ENCODE measurements around the gene ANKRD18B. TPM values are rescaled to one million over a fixed set of nuclear protein-coding genes. Genes with fewer than 3 reads are reported as not detected.
"Not testable (repeated sequence)": the region's sequence is repeated elsewhere in the genome, so short reads cannot be mapped to it uniquely, and the experiment has no call there.

Gene ANKRD18B
- total RNA-seq, 3 donors from 2014 or later (not counting 1 experiment from before 2014, with no cell fraction given) = 0.13 TPM; not detected in 2

DNA sequence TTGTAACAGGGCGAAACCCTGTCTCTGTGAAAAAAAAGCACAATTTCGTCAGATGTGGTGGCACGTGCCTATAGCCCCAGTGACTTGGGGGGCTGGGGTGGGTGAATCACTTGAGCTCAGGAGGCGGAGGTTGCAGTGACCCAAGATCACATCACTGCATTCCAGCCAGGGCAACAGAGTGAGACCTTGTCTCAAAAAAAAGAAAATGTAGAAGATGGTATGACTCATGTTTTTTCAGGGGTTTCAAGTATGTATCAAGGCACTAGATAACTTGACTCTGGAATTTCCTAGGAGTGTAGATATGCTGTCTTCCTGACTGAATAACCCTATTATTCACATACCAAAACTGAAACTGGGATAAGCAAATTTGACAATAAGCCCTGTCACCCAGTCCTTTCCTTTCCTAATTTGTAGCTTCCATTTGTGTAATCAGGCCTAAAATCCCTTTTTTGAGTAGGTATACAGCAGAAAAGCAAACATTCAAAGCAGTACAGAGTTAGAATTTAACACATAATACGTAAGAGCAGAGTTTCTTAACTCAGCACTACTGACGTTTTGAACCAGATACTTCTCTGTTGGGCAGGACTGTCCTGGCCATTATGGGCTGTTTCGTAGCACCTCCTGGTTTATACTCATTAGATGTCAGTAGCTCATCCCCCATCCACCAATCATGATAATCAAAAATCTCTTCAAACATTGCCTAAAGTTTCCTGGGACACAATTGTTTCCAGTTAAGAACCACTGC, 17.3 kb upstream of the ANKRD18B start:
- Mint-ChIP-seq H3K36me3 (no peaks in the 10 kb centered on the region), H3K27ac (no peak overlapping the region), H3K4me3 (no peak overlapping the region), H3K4me1 (peaks cover 5 to 9% of the 10 kb centered on the region in 2 donors), H3K27me3 (ENCODE audit: low read depth in 2 of 2) (peaks cover 3 to 9% of the 10 kb centered on the region in 2 donors), H3K9me3 (no peaks in the 10 kb centered on the region)
- Histone ChIP-seq H3K27ac (ENCODE audit: low read length) (no peak overlapping the region), H3K9me3 (ENCODE audit: control insufficient read depth, insufficient read depth, low read length) (no peaks in the 10 kb centered on the region), H3K36me3 (ENCODE audit: control insufficient read depth, insufficient read depth, low read length) (no peaks in the 10 kb centered on the region), H3K4me3 (ENCODE audit: low read length) (no peak overlapping the region), H3K4me1 (ENCODE audit: control insufficient read depth, insufficient read depth, low read length) (no peaks in the 10 kb centered on the region), H3K27me3 (ENCODE audit: control insufficient read depth, insufficient read depth, low read length) (no peaks in the 10 kb centered on the region)
- TF ChIP-seq CTCF (IDR thresholded peaks at IDR 0.05) = no peak
- DNase-seq (no peak), ATAC-seq (no peak)
- intact Hi-C loops (cut with micrococcal nuclease) = no loop called here
- 93% methylated on average over 7 of the region's 7 CpGs for WGBS (ENCODE audit: insufficient coverage)

DNA sequence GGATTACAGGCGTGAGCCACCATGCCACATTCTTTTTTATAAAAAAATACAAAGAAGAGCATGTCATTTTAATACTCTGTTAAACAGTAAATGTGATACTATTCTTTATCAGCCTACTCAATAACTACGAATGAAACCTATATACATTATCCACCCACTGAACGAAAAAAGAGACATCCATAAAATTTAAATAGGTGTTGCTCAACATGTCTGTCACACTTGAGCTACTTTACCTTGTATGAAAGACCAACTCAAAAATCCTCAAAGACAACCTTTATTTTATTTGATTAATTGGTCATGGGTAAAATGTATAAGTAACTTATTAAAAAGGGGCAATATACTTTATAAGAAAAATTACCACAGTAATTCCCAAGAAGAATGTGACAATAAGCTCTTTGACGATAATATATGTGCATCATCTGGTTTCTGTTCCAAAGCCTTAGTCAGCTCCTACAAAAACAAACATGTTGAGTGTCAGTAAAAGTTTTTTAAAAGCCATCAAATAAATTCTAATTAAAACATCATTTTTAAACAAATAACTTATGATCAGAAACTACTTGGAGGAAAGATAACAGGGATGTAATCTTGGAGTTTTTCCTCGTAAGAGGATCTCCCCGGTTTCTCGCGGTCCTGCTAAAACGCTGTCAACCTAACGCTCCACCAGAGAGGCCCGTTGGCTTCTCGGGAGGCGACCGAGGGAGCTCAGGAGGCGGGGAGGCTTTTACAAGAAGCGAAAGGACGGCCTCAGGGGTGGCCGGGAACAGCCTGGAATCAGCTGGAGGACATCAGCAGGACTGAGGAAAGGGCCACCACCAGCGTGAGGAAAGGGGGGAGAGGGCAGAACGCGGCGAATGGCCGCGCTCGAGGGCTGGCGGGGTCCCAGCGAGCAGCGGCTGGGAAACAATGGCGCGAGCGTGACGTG, 13.5 kb upstream of the ANKRD18B start:
- ATAC-seq (peak; percentile 68 to 85 (median 72)), DNase-seq (peak; percentile 23 to 55)
- 7% methylated on average over 31 of the region's 32 CpGs for WGBS (ENCODE audit: insufficient coverage)
- no peaks in the 10 kb centered on the region for H3K27me3 ChIP-seq (ENCODE audit: control insufficient read depth, insufficient read depth, low read length)
- Mint-ChIP-seq H3K27ac (peak overlapping the region; percentile 73 to 88), H3K27me3 (ENCODE audit: low read depth in 2 of 2) (peaks cover 9 to 12% of the 10 kb centered on the region in 2 donors), H3K4me3 (peak overlapping the region; percentile 97), H3K4me1 (peaks cover 5 to 9% of the 10 kb centered on the region in 2 donors), H3K36me3 (no peaks in the 10 kb centered on the region), H3K9me3 (no peaks in the 10 kb centered on the region)
- no peaks in the 10 kb centered on the region for H3K4me1 ChIP-seq (ENCODE audit: control insufficient read depth, insufficient read depth, low read length)
- H3K4me3 ChIP-seq (ENCODE audit: low read length) = peak overlapping the region; percentile 49
- H3K36me3 ChIP-seq (ENCODE audit: control insufficient read depth, insufficient read depth, low read length) = no peaks in the 10 kb centered on the region
- no peaks in the 10 kb centered on the region for H3K9me3 ChIP-seq (ENCODE audit: control insufficient read depth, insufficient read depth, low read length)
- intact Hi-C loops (cut with micrococcal nuclease) = no loop called here
- no peak overlapping the region for H3K27ac ChIP-seq (ENCODE audit: low read length)
- no peak for TF ChIP-seq CTCF (IDR thresholded peaks at IDR 0.05)

DNA sequence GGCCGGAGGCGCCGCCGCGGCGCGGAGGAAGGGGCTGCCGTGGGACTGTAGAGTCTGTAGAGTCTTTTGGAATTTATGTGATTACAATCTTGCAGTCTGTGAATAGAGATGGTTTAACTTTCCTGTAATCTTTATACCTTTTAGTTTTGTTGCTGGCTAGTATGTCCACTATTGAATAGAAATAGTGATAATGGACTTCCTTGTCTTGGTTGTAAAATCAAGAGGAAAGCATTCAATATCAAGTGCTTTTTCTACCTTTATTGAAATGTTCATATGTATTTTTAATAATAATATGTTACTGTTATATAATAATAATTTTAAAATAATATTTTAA, 12.9 kb upstream of the ANKRD18B start:
- H3K36me3 ChIP-seq (ENCODE audit: control insufficient read depth, insufficient read depth, low read length); H3K4me1 Mint-ChIP-seq; DNase-seq; intact Hi-C loops (cut with micrococcal nuclease); H3K4me1 ChIP-seq (ENCODE audit: control insufficient read depth, insufficient read depth, low read length); H3K27ac ChIP-seq (ENCODE audit: low read length); H3K27me3 ChIP-seq (ENCODE audit: control insufficient read depth, insufficient read depth, low read length); ATAC-seq; H3K9me3 ChIP-seq (ENCODE audit: control insufficient read depth, insufficient read depth, low read length); H3K36me3 Mint-ChIP-seq; H3K9me3 Mint-ChIP-seq: not testable (repeated sequence)
- peak overlapping the region; percentile 49 for H3K4me3 ChIP-seq (ENCODE audit: low read length)
- Mint-ChIP-seq H3K27ac (peak overlapping the region; percentile 73 to 88), H3K27me3 (ENCODE audit: low read depth in 2 of 2) (peaks cover 9 to 12% of the 10 kb centered on the region in 2 donors), H3K4me3 (peak overlapping the region; percentile 97)
- 1% methylated on average over 8 of the region's 8 CpGs for WGBS (ENCODE audit: insufficient coverage)

- H3K4me3 ChIP-seq (ENCODE audit: low read length); H3K9me3 Mint-ChIP-seq; H3K4me3 Mint-ChIP-seq; H3K4me1 ChIP-seq (ENCODE audit: control insufficient read depth, insufficient read depth, low read length); ATAC-seq; intact Hi-C loops (cut with micrococcal nuclease); H3K4me1 Mint-ChIP-seq; H3K27me3 ChIP-seq (ENCODE audit: control insufficient read depth, insufficient read depth, low read length); H3K27ac Mint-ChIP-seq; H3K9me3 ChIP-seq (ENCODE audit: control insufficient read depth, insufficient read depth, low read length); H3K27ac ChIP-seq (ENCODE audit: low read length); H3K36me3 ChIP-seq (ENCODE audit: control insufficient read depth, insufficient read depth, low read length); H3K36me3 Mint-ChIP-seq; DNase-seq: not testable (repeated sequence)
- WGBS (ENCODE audit: insufficient coverage) = 100% methylated on average over 1 of the region's 2 CpGs
- peaks cover 9 to 12% of the 10 kb centered on the region in 2 donors for H3K27me3 Mint-ChIP-seq (ENCODE audit: low read depth in 2 of 2)
Observed at GRCh38 chr9:33512535-33512934, 11.5 kb upstream of the ANKRD18B start.

DNA sequence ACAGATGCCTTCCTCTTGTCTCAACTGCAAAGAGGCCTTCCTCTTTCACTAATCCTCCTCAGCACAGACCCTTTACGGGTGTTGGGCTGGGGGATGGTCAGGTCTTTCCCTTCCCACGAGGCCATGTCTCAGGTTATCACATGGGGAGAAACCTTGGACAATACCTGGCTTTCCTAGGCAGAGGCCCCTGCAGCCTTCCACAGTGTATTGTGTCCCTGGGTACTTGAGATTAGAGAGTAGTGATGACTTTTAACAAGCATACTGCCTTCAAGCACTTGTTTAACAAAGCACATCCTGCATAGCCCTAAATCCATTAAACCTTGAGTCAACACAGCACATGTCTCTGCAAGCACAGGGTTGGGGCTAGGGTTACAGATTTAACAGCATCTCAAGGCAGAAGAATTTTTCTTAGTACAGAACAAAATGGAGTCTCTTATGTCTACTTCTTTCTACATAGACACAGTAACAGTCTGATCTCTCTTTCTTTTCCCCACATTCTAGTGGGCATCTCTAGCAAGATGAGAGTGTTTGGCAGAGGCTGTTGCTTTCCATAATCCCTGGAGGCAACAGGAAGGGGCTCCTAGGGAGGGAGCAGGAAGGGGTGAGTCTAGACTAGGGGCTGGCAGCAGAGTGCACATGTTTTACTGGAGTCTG, 8.6 kb upstream of the ANKRD18B start:
- H3K4me3 ChIP-seq (ENCODE audit: low read length); H3K36me3 ChIP-seq (ENCODE audit: control insufficient read depth, insufficient read depth, low read length); H3K27me3 ChIP-seq (ENCODE audit: control insufficient read depth, insufficient read depth, low read length); H3K9me3 ChIP-seq (ENCODE audit: control insufficient read depth, insufficient read depth, low read length); H3K4me1 Mint-ChIP-seq; DNase-seq; H3K27ac ChIP-seq (ENCODE audit: low read length); intact Hi-C loops (cut with micrococcal nuclease); H3K4me3 Mint-ChIP-seq; H3K36me3 Mint-ChIP-seq; H3K9me3 Mint-ChIP-seq; H3K4me1 ChIP-seq (ENCODE audit: control insufficient read depth, insufficient read depth, low read length); H3K27ac Mint-ChIP-seq; ATAC-seq: not testable (repeated sequence)
- H3K27me3 Mint-ChIP-seq (ENCODE audit: low read depth in 2 of 2) = peaks cover 11 to 17% of the 10 kb centered on the region in 2 donors
- 29% methylated on average over 1 of the region's 2 CpGs for WGBS (ENCODE audit: insufficient coverage)

DNA sequence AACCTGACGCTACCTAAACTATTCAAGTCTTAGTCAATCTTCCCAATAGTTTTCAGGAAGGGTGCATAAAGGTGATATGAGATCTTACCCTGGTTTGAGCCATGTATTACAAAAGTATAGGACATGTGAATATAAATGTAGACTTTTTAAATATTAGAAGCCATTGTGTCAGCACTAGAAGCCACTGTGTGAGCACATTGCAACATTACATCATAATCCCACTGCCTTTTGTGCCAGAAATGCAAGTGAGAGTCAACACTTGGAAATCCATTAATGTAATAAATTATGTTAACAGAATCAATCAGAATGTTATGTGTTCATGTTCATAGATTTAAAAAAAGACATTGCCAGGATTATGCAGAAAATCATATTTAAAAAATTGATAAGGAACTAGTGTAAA, 7.7 kb upstream of the ANKRD18B start:
- ATAC-seq; DNase-seq; H3K27ac Mint-ChIP-seq; H3K27me3 ChIP-seq (ENCODE audit: control insufficient read depth, insufficient read depth, low read length); H3K4me1 Mint-ChIP-seq; H3K4me3 ChIP-seq (ENCODE audit: low read length); intact Hi-C loops (cut with micrococcal nuclease); H3K27ac ChIP-seq (ENCODE audit: low read length); H3K36me3 Mint-ChIP-seq; H3K9me3 ChIP-seq (ENCODE audit: control insufficient read depth, insufficient read depth, low read length); H3K36me3 ChIP-seq (ENCODE audit: control insufficient read depth, insufficient read depth, low read length); H3K4me3 Mint-ChIP-seq; H3K9me3 Mint-ChIP-seq; H3K4me1 ChIP-seq (ENCODE audit: control insufficient read depth, insufficient read depth, low read length): not testable (repeated sequence)
- whole genome bisulfite sequencing (ENCODE audit: insufficient coverage) = no CpG with 5 or more reads among the region's 1 CpG
- peaks cover 11 to 18% of the 10 kb centered on the region in 2 donors for H3K27me3 Mint-ChIP-seq (ENCODE audit: low read depth in 2 of 2)

All from natural killer cell (primary cell).